ENCODE measurements around the gene MFAP1. TPM values are rescaled to one million over a fixed set of nuclear protein-coding genes. Genes with fewer than 3 reads are reported as not detected.

Gene MFAP1
- total RNA-seq, 1 experiment from 2014 or later, result 44.7 TPM

GRCh38 chr15:43789409-43789808 is 35.1 kb downstream of the MFAP1 start:
- no peaks in the 10 kb centered on the region for H3K27me3 Mint-ChIP-seq (ENCODE audit: low read depth)
- peaks cover 13 to 21% (median 19%) of the 10 kb centered on the region in 3 experiments for H3K36me3 Mint-ChIP-seq (ENCODE audit: insufficient read depth in 1 of 3, low read depth in 3 of 3)
- Histone ChIP-seq H3K27ac (ENCODE audit: insufficient read length, low read depth, low read length) (no peak overlapping the region), H2BK12ac (ENCODE audit: insufficient read length, low read depth, low read length) (no peak overlapping the region), H3K18ac (ENCODE audit: insufficient read length, low read depth, low read length) (no peak overlapping the region), H3K79me1 (ENCODE audit: insufficient read depth, low read depth, low read length, poor library complexity, severe bottlenecking) (peaks cover 2% of the 10 kb centered on the region), H2BK15ac (ENCODE audit: low read depth, low read length) (no peak overlapping the region), H4K8ac (replicated peaks; ENCODE audit: insufficient read length, low read depth, low read length) (no peak overlapping the region), H2BK5ac (ENCODE audit: insufficient read length, low read length) (no peak overlapping the region), H4K91ac (ENCODE audit: insufficient read length, low read depth, low read length) (no peak overlapping the region), H4K20me1 (ENCODE audit: control insufficient read depth, insufficient read depth, insufficient read length) (no peaks in the 10 kb centered on the region), H3K9me3 (ENCODE audit: control insufficient read depth, low read depth, low read length) (no peaks in the 10 kb centered on the region), H3T11ph (ENCODE audit: low read length) (no peak overlapping the region), H3K4ac (ENCODE audit: low read depth, low read length) (no peak overlapping the region), H3K23me2 (ENCODE audit: insufficient read length, low read depth, low read length, poor library complexity, severe bottlenecking) (peaks cover 8% of the 10 kb centered on the region), H3K23ac (ENCODE audit: insufficient read length, low read depth, low read length) (no peak overlapping the region), H4K5ac (ENCODE audit: insufficient read length, low read depth, low read length) (no peak overlapping the region), H2AFZ (ENCODE audit: low read length) (no peak overlapping the region), H3K9ac (ENCODE audit: extremely low read depth, insufficient read length, low read length) (no peak overlapping the region), H2BK20ac (ENCODE audit: low read depth, low read length, poor library complexity, severe bottlenecking) (no peak overlapping the region), H3K4me1 (ENCODE audit: insufficient read depth, low read length) (peaks cover 10% of the 10 kb centered on the region; the same call in 1 of the 2 replicates), H3K27me3 (ENCODE audit: insufficient read depth, low read length) (no peaks in the 10 kb centered on the region), H3K14ac (ENCODE audit: insufficient read depth, low read length) (no peak overlapping the region), H3K4me2 (ENCODE audit: insufficient read depth, insufficient read length, low read length) (no peak overlapping the region), H2BK120ac (ENCODE audit: low read depth, low read length, poor library complexity, severe bottlenecking) (no peak overlapping the region), H2AK5ac (ENCODE audit: insufficient read length, low read length) (no peak overlapping the region), H3K79me2 (ENCODE audit: insufficient read depth, low read length) (peaks cover 6% of the 10 kb centered on the region; the same call in 1 of the 2 replicates), H3K56ac (ENCODE audit: insufficient read length, low read depth, low read length) (no peak overlapping the region)
- no peak for TF ChIP-seq CTCF (conservative IDR thresholded peaks at IDR 0.05)
- H3K9me3 Mint-ChIP-seq, result no peaks in the 10 kb centered on the region
- peaks cover 21 to 32% of the 10 kb centered on the region in 2 experiments for H3K4me1 Mint-ChIP-seq
- H3K27ac Mint-ChIP-seq, result peak overlapping the region in 1 of 3 experiments; percentile 29; a peak in 2 of 7 replicates
- H3K4me3 Mint-ChIP-seq, result no peak overlapping the region
- no peak for DNase-seq
- no CpG with 5 or more reads among the region's 3 CpGs for WGBS (ENCODE audit: extremely low coverage, insufficient read length, low lambda C conversion rate)

All from H9 (cell line).